ENCODE results near the gene ZNF70. TPM values are rescaled to one million over a fixed set of nuclear protein-coding genes. Genes with fewer than 3 reads are reported as not detected.

Gene ZNF70
- total RNA-seq, 1 donor from 2014 or later, result 12.1 TPM

DNA sequence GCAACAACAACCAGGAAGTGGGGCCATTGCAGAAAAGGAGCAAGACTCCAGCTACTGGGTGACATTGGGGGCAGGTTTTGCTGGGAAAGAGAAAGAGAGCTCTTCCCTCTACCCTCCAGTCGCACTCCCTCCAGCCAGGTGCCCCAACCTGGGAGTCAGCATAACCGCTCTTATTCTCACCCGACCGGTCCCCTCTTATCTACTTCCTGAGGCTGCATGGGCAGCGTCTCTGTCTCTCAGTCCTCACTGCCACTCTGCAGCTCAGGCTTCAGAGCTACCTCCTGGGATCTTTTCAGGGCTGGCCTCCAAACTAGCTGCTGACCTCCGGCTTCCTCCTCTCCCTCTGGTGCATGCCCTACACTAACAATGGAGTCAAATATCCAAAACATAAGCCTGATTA, 5.1 kb downstream of the ZNF70 start:
- Mint-ChIP-seq H3K36me3 (ENCODE audit: low read depth) (peaks cover 26% of the 10 kb centered on the region), H3K4me3 (ENCODE audit: unreplicated experiment) (no peak overlapping the region), H3K27ac (ENCODE audit: unreplicated experiment) (no peak overlapping the region), H3K4me1 (ENCODE audit: low read depth) (peaks cover 12% of the 10 kb centered on the region), H3K9me3 (ENCODE audit: low read depth) (no peaks in the 10 kb centered on the region), H3K27me3 (ENCODE audit: low read depth) (no peaks in the 10 kb centered on the region)
- DNase-seq (ENCODE audit: low spot score), result no peak
- TF ChIP-seq, protein P1, sequence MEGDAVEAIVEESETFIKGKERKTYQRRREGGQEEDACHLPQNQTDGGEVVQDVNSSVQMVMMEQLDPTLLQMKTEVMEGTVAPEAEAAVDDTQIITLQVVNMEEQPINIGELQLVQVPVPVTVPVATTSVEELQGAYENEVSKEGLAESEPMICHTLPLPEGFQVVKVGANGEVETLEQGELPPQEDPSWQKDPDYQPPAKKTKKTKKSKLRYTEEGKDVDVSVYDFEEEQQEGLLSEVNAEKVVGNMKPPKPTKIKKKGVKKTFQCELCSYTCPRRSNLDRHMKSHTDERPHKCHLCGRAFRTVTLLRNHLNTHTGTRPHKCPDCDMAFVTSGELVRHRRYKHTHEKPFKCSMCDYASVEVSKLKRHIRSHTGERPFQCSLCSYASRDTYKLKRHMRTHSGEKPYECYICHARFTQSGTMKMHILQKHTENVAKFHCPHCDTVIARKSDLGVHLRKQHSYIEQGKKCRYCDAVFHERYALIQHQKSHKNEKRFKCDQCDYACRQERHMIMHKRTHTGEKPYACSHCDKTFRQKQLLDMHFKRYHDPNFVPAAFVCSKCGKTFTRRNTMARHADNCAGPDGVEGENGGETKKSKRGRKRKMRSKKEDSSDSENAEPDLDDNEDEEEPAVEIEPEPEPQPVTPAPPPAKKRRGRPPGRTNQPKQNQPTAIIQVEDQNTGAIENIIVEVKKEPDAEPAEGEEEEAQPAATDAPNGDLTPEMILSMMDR (IDR thresholded peaks at IDR 0.05), result no peak

DNA sequence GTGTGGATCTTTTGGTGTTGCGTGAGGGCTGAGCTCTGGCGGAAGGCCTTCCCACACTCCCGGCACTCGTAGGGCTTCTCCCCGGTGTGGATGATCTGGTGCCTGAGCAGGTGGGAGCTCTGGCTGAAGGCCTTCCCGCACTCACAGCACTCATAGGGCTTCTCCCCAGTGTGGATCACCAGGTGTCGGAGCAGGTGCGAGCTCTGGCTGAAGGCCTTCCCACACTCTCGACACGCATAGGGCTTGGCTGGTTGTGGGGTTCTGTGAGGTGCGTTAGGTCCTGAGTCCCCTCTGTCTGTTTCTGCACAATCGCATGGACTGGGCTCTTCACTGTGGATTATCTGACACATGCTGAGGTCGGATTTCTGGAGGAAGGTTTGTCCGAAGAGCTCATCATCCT, 6.4 kb downstream of the ZNF70 start:
- Mint-ChIP-seq H3K36me3 (ENCODE audit: low read depth) (peaks cover 28% of the 10 kb centered on the region), H3K27ac (ENCODE audit: unreplicated experiment) (no peak overlapping the region), H3K4me3 (ENCODE audit: unreplicated experiment) (no peak overlapping the region), H3K27me3 (ENCODE audit: low read depth) (no peaks in the 10 kb centered on the region), H3K9me3 (ENCODE audit: low read depth) (no peaks in the 10 kb centered on the region), H3K4me1 (ENCODE audit: low read depth) (peaks cover under 1% of the 10 kb centered on the region)
- TF ChIP-seq, protein P1 (IDR thresholded peaks at IDR 0.05), result no peak
- DNase-seq (ENCODE audit: low spot score), result no peak

DNA sequence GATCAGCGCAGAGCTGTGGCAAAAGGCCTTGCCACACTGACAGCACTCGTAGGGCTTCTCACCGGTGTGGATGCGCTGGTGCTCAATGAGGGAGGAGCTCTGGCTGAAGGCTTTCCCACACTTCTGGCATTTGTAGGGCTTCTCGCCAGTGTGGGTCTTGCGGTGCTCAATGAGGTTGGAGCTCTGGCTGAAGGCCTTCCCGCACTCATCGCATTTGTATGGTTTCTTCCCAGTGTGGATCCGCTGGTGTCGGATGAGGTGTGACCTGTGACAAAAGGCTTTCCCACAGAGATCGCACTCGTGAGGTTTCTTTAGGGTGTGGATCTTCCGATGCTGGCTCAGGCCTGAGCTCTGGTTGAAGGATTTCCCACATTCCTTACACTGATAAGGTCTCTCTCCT, 6.9 kb downstream of the ZNF70 start:
- Mint-ChIP-seq H3K9me3 (ENCODE audit: low read depth) (no peaks in the 10 kb centered on the region), H3K4me3 (ENCODE audit: unreplicated experiment) (no peak overlapping the region), H3K4me1 (ENCODE audit: low read depth) (no peaks in the 10 kb centered on the region), H3K27me3 (ENCODE audit: low read depth) (no peaks in the 10 kb centered on the region), H3K36me3 (ENCODE audit: low read depth) (peaks cover 28% of the 10 kb centered on the region), H3K27ac (ENCODE audit: unreplicated experiment) (no peak overlapping the region)
- no peak for DNase-seq (ENCODE audit: low spot score)
- TF ChIP-seq, protein P1 (IDR thresholded peaks at IDR 0.05), result no peak

DNA sequence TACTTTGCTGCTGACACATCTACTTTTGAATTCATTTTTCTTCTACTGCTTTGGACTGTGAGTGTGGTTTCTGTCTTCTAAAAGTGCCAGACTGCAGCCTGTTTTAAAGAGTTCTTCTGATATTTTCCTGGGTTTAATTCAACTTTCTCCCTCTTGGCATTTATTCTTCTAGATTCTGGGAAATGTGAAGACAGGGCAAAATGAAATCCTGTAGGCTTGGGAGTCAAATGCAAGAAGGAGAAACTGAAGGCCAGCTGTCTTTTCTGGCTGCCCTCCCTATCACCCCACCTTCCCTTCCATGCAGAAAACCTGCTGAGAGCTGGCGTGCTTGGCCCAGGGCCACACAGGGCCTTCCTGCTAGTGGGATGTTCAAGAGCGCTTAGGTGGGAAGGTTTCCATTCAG, 7.6 kb downstream of the ZNF70 start:
- H3K27ac Mint-ChIP-seq (ENCODE audit: unreplicated experiment), result no peak overlapping the region
- H3K4me1 Mint-ChIP-seq (ENCODE audit: low read depth), result no peaks in the 10 kb centered on the region
- no peaks in the 10 kb centered on the region for H3K27me3 Mint-ChIP-seq (ENCODE audit: low read depth)
- no peaks in the 10 kb centered on the region for H3K9me3 Mint-ChIP-seq (ENCODE audit: low read depth)
- peaks cover 28% of the 10 kb centered on the region for H3K36me3 Mint-ChIP-seq (ENCODE audit: low read depth)
- DNase-seq (ENCODE audit: low spot score), result no peak
- no peak overlapping the region for H3K4me3 Mint-ChIP-seq (ENCODE audit: unreplicated experiment)
- TF ChIP-seq, protein P1 (IDR thresholded peaks at IDR 0.05), result no peak

GRCh38 chr22:23742505-23743264, 8.2 kb downstream of the ZNF70 start:
- Mint-ChIP-seq H3K27ac (ENCODE audit: unreplicated experiment) (no peak overlapping the region), H3K4me1 (ENCODE audit: low read depth) (no peaks in the 10 kb centered on the region), H3K27me3 (ENCODE audit: low read depth) (no peaks in the 10 kb centered on the region), H3K4me3 (ENCODE audit: unreplicated experiment) (no peak overlapping the region), H3K9me3 (ENCODE audit: low read depth) (no peaks in the 10 kb centered on the region), H3K36me3 (ENCODE audit: low read depth) (peaks cover 28% of the 10 kb centered on the region)
- no peak for DNase-seq (ENCODE audit: low spot score)
- TF ChIP-seq, protein P1 (IDR thresholded peaks at IDR 0.05), result no peak
